Measurements from ENCODE around the gene NAA20.

The NAA20 gene

GRCh38 chr20:20012541-20012940, 4.6 kb upstream of the NAA20 start:
- H3K9me2 ChIP-seq (replicated peaks; ENCODE audit: insufficient read depth, low read length): no peaks in the 10 kb centered on the region
- H3K4me2 ChIP-seq (ENCODE audit: low read depth, low read length, poor library complexity, severe bottlenecking): no peak overlapping the region
- no peak overlapping the region for H3K4me3 ChIP-seq (ENCODE audit: insufficient read depth, low read length, poor library complexity, severe bottlenecking)
- H3K9me3 ChIP-seq (ENCODE audit: insufficient read depth, low read length): no peaks in the 10 kb centered on the region
- no peak overlapping the region for H2AFZ ChIP-seq (ENCODE audit: low read depth, low read length, severe bottlenecking)
- no peak for TF ChIP-seq EZH2phosphoT487 (conservative IDR thresholded peaks at IDR 0.05; ENCODE audit: low read length)
- TF ChIP-seq CTCF (IDR thresholded peaks at IDR 0.05; ENCODE audit: insufficient read depth, low read length, poor library complexity, severe bottlenecking): no peak
- H3K27ac ChIP-seq (ENCODE audit: low read depth, low read length): no peak overlapping the region
- no peaks in the 10 kb centered on the region for H3K27me3 ChIP-seq (ENCODE audit: low read length)
- no peaks in the 10 kb centered on the region for H4K20me1 ChIP-seq (ENCODE audit: low read depth, low read length)
- H3F3A ChIP-seq (ENCODE audit: insufficient read depth): peaks cover 6% of the 10 kb centered on the region; the same call in 1 of the 2 replicates
- H3K79me2 ChIP-seq (ENCODE audit: insufficient read depth, low read length): peaks cover 3% of the 10 kb centered on the region; the same call in 1 of the 2 replicates
- no peak overlapping the region for H3K9ac ChIP-seq (ENCODE audit: low read length)
- no peaks in the 10 kb centered on the region for H3K36me3 ChIP-seq (ENCODE audit: low read length)

- Histone ChIP-seq H3K4me2 (ENCODE audit: low read depth, low read length, poor library complexity, severe bottlenecking) (no peak overlapping the region), H3K9ac (ENCODE audit: low read length) (no peak overlapping the region)
Observed at GRCh38 chr20:20014659-20015058, 2.5 kb upstream of the NAA20 start.

GRCh38 chr20:20017844-20018185, 653 bp downstream of the NAA20 start:
- peak overlapping the region; percentile 83 for H3K4me2 ChIP-seq (ENCODE audit: low read depth, low read length, poor library complexity, severe bottlenecking)
- H3K79me2 ChIP-seq (ENCODE audit: insufficient read depth, low read length): peaks cover 54% of the 10 kb centered on the region
- H3K4me3 ChIP-seq (ENCODE audit: insufficient read depth, low read length, poor library complexity, severe bottlenecking): peak overlapping the region; percentile 76
- no peaks in the 10 kb centered on the region for H3K9me2 ChIP-seq (replicated peaks; ENCODE audit: insufficient read depth, low read length)
- no peaks in the 10 kb centered on the region for H3K36me3 ChIP-seq (ENCODE audit: low read length)
- H3K27ac ChIP-seq (ENCODE audit: low read depth, low read length): no peak overlapping the region
- H3K9me3 ChIP-seq (ENCODE audit: insufficient read depth, low read length): no peaks in the 10 kb centered on the region
- peaks cover 6% of the 10 kb centered on the region; the same call in 1 of the 2 replicates for H3F3A ChIP-seq (ENCODE audit: insufficient read depth)
- TF ChIP-seq CTCF (IDR thresholded peaks at IDR 0.05; ENCODE audit: insufficient read depth, low read length, poor library complexity, severe bottlenecking): no peak
- no peak for TF ChIP-seq EZH2phosphoT487 (conservative IDR thresholded peaks at IDR 0.05; ENCODE audit: low read length)
- peak overlapping the region; percentile 95 for H2AFZ ChIP-seq (ENCODE audit: low read depth, low read length, severe bottlenecking)
- no peaks in the 10 kb centered on the region for H3K27me3 ChIP-seq (ENCODE audit: low read length)
- H3K9ac ChIP-seq (ENCODE audit: low read length): peak overlapping the region; percentile 87
- peaks cover 6% of the 10 kb centered on the region; the same call in 1 of the 2 replicates for H4K20me1 ChIP-seq (ENCODE audit: low read depth, low read length)

More at GRCh38 chr20:20014659-20015058, 2.5 kb upstream of the NAA20 start:
- no peaks in the 10 kb centered on the region for H4K20me1 ChIP-seq (ENCODE audit: low read depth, low read length)
- no peaks in the 10 kb centered on the region for H3K27me3 ChIP-seq (ENCODE audit: low read length)
- H3K79me2 ChIP-seq (ENCODE audit: insufficient read depth, low read length): peaks cover 24% of the 10 kb centered on the region
- no peaks in the 10 kb centered on the region for H3K36me3 ChIP-seq (ENCODE audit: low read length)
- H3K9me3 ChIP-seq (ENCODE audit: insufficient read depth, low read length): no peaks in the 10 kb centered on the region
- peaks cover 6% of the 10 kb centered on the region; the same call in 1 of the 2 replicates for H3F3A ChIP-seq (ENCODE audit: insufficient read depth)
- no peak overlapping the region for H2AFZ ChIP-seq (ENCODE audit: low read depth, low read length, severe bottlenecking)
- no peak overlapping the region for H3K4me3 ChIP-seq (ENCODE audit: insufficient read depth, low read length, poor library complexity, severe bottlenecking)
- no peaks in the 10 kb centered on the region for H3K9me2 ChIP-seq (replicated peaks; ENCODE audit: insufficient read depth, low read length)
- TF ChIP-seq EZH2phosphoT487 (conservative IDR thresholded peaks at IDR 0.05; ENCODE audit: low read length) (no peak), CTCF (IDR thresholded peaks at IDR 0.05; ENCODE audit: insufficient read depth, low read length, poor library complexity, severe bottlenecking) (no peak)
- no peak overlapping the region for H3K27ac ChIP-seq (ENCODE audit: low read depth, low read length)

All from SU-DHL-6 (cell line).